Left colon (tissue), 2 donors: ENCODE measurements around the gene LGALS4. TPM values are rescaled to one million over a fixed set of nuclear protein-coding genes. Genes with fewer than 3 reads are reported as not detected.
A peak's percentile ranks its signal among the peaks of the same experiment; 100 is the strongest.

Experiments used
- ATAC-seq: fragments of 200-7000 bp; cut with Tn5 transposase; one replicate; pipeline ENCODE4 v1.9.1; 2020; ENCODE audit warnings: mild to moderate bottlenecking, moderate library complexity
- DNase-seq, 2 donors: peaks; one replicate each; pipeline ENCODE4 v3.0.0-alpha.2; 2020
- intact Hi-C, 2 donors: fragments of 100-400 bp; cut with DNase I in 1 of 2; cut with micrococcal nuclease in 1 of 2; formaldehyde crosslinking; loops; one replicate each; pipeline versions ENCODE4 v1.11.2 to v1.14.0; 2022; cut with DNase I, micrococcal nuclease
- total RNA-seq, 2 donors: library from RNA; stranded (reverse); fragmentation: NEBNext Ultra II Directional; extraction: Animal tissue kit (Norgen Biotek cat#: 25700); gene quantifications; one replicate each; pipeline ENCODE4 v1.2.1, GENCODE V29; 2021
- donor health status: DM: no; HTN: no; CAD: no.
- donor health status: DM: yes; HTN: yes; CAD: no.

Gene LGALS4
- total RNA-seq, 2 donors from 2014 or later, result 7,382 to 8,588 TPM

DNA sequence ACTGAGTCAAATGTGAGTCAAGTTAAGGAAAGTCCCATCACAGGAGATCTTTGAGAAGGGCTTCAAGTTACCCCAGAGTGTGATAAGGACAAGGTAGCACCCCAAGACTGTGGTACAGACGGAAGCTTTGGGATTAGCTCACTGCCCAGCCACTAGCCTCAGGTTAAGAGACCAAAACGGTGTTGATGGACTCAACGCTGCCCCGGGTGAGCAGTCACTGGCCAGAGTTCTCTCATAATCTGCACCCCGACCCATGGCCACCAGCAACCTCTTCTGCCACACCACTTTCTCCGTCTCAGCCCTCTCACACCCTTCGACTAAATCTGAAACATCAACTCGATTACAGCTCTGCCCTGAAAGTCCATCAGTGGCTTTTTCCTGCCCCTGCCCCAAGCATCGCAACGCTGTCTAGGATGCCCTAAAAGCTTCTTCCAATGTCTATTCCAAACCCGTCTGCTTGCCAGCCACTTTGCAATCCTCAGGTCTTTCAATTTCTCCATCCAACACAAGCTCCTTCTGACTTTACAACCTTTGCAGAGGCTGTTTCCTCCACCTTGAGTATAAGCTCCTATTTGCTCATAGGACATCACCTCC is 31.4 kb upstream of the LGALS4 start:
- ATAC-seq (no peak), DNase-seq (no peak)
- intact Hi-C loops, result no loop called here

DNA sequence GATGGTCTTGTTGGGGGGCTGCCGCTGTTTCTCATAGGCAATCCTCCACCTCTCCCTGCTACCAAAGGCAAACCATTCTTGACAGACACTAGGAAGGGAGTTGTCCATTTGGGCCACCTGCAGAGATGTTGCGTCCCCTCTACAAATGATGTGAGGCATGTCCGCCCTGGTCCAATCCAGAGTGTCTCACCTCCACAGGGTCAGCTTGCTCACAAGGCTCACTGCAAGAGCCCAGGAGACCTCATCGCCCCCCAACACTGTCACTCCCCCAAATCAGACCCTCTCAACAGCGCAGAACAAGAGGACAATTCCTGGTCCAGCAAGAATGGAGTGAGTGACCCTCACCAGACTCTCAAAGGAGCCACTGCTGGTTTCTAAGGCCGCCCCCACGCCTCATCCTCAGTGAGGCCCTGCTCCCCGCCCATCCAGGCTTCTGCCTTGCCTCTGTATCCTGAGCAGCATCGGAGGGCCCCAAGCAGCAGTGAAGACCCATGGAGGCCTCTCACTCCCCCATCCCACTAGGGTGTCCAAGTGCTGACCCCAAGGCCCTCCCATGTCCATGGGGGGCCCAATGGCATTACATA is 30.5 kb upstream of the LGALS4 start:
- DNase-seq (no peak), ATAC-seq (no peak)
- intact Hi-C loops, result no loop called here

DNA sequence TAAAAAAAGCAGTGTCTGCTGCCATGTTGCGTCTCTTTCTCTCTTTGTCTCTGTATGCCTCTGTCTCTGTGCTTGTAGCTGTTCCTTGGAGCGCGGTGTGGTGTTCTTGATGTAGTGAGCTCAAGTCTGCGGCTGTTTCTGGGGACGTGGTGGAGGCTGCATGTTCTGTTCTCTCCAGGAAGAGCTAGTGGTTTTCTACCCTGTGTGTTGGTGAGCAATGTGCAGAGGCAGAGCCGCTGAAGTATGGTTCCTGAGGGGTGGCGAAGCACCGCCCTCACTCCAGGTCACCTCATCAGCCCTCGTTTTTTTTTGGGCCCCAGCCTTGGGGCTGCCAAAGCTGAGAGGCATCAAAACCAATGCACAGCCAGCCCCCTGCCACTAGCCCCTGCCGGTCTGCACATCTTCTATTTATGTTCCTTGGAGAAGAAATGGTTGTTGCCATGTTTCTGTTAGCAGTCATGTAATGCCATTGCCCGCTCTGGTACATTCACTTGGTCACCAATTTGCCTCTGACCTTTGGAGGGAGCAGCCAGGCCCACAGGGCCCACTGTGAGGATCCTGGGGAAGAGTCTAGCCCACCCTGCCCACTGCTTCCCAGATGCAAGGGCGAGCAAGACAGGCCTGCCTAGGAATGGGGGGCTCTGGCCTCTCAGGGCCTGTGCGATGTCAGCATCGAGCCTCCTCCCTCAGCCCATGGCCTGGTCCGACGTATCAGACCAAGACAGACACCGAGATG is 29.9 kb upstream of the LGALS4 start:
- no peak for DNase-seq
- peak; percentile 18 for ATAC-seq
- intact Hi-C loops, result no loop called here

DNA sequence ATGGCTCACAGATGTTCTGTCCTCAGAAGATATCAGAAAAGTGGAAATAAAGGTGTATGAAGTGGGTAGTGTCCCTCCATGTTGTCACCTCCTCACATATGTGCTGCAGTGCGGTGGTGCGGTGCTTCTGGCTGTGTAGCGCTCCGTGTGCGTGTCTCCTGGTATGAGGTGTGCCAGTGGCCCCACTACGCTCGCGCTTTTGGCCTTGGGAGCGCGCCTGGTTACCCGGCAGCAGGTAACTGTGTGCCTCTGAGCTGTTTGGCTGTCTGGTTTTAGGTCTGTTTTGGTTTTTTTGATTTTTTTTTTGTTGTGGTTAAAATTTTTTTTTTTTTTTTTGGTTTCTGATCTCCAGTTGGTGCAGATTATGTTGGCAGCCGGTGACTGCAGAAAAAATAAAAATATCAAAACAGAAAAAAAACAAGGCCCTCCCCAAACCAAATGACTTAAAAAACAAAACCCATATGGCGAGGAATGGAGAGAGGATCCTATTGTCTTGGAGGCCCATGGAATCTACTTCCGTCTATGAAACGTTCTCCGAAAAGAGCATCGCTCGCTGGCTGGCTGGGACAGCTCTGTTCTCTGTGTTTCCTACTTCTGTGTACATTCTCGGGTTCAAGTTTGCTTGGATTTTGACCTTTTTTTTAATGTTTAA is 29.2 kb upstream of the LGALS4 start:
- no peak for DNase-seq
- intact Hi-C loops, result no loop called here
- no peak for ATAC-seq

DNA sequence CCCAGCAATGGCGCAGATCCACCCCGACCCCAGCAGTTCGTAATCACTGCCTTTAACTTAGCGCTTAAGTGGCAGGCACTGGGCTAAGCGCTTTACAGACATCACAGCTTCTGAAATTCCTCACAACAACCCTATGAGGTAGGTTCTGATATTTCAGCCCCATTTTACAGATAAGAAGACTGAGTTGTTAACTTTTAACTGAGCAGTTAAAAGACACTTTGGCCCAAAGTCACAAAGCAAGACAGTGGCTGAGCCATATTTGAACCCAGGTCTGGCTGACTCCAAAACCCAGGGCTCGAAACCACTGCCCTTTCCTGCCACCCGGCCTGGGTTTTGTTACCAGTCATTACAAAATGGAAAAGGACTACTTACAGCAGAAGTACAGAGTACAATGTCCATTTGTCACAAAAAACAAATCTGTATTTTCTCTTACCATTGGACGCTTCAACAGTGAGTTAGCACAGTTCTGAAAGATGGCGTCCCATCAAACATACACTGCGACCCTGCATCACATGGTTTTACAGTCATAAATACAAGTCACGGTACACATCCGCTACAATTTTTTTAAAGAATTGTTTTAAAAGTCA is 28.5 kb upstream of the LGALS4 start:
- no peak for ATAC-seq
- intact Hi-C loops, result no loop called here

DNA sequence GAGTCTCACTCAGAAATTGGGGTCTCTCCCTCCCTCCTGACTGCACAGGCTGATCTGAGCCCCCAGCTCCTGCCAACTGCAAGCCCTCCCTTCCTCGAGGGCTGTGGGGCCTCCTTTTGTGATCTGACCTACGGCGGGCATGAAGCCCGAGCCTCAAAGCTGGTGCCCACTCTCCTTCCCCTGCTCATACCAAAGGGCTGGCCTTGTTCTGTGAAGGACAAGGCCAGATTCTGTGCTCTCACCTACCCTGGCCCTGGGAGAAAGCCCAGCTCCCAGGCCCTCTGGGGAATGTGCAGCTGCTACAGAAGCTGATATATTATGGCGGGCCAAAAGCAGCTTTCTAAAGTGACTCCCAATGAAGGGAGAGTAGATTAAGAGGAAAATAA is 27.8 kb upstream of the LGALS4 start:
- DNase-seq (no peak), ATAC-seq (no peak)
- intact Hi-C loops, result no loop called here

More for the DNA sequence above, 28.5 kb upstream of the LGALS4 start:
- no peak for DNase-seq

DNA sequence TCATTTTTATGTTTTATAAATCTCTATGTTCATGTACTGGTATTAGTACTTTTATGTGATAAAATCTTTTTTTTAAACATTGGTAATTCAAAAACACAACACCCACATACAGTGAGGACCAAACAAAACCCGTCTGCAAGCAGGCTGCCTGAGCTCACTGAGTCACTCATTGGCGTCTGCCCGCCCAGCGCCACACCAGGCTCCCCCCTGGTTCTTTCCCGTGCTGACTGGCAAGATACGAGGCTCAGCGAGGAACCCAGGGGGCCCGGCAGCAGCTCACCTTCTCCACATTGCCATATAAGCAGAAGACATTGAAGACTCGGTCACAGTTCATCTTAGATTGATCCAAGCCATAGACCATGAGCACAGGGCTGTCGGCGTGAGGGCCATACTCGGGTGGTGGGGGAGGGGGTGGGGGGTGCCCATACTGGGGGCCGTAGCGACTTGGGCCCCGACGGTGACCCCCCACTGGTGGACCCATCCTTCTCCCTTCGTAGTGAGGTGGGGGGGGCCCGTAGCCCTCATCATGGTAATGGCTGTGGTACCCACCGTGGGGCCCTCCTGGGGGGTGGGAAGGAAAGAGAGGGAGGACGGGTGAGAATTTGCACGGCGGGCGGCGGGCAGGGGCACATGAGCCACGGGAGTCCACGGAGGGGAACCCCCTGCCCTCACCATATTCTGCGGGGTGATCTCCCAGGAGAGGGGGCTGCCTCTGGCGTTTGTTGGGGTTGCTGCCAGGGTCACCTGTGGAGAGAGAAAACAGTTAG is 27.3 kb upstream of the LGALS4 start:
- ATAC-seq (no peak), DNase-seq (no peak)
- intact Hi-C loops, result no loop called here

DNA sequence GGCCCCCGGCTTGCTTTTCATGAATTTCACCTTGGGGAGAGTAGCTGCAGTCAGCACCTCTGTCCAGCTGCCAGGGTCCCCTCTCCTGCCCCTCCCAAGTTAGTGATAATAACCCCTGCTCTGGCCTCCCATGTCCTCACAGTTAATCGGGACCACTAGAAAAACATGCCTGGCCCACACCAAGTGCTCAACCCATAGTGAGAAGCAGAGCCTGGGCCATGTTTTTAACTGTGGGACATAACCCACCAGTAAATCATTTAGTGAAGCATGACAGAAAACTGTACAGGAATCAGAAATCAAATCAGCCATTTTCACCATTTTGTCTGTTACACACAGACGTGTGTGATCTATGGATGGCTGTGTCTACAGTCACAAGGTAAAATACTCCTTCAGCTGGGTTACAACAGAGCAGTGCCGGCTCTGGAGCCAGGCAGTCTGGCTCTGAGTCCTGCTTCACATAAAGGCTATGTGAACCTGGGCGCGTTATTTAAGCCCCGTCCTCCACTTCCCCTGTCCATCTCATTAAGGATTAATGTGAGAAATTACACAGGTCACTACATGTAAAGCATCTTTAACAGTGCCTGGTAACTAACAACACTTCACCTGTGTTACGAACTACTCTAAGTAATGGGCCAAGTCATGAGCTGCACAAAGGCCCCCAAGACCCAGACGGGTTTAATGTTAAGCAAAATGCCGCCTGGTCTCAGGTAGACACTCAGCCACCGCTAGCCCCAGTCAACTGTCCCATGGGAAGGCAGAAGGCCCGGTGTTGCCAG is 26.4 kb upstream of the LGALS4 start:
- ATAC-seq (no peak), DNase-seq (no peak)
- intact Hi-C loops, result no loop called here

DNA sequence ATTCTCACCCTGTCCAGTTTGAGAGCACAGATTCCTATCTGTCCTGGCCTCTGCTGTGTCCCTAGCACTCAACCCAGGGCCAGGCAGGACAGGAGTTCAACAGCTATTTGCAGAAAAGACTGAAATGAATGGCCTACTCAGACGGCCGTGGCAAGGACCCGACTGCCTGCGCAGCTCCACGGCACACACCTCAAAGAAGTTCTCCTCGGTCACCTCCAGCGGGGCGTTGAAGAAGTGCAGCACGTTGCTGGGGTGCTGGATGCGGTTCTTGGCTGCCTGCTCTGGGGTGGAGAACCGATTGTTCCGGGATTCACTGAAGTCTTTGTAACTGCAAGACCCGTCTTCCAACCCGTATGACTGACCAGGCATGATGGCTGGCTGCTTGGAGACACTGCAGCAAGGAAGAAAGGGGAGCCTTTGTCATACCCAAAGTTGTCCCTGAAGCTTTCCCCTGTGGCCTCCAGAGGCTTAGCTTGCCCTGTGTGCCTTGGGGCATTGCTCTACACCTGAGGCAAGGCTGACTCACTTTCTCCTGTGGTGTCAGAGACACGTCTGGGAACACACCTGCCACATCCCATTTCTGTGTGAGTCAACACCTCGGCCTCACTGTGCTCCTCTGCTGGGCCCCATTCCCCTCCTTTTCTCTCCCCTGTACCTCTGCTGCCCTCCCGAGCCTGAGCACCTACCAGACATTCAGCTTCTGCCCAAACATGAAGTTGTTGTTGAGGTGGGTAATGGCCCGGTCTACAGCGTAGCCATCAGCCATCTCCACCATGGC is 25.7 kb upstream of the LGALS4 start:
- ATAC-seq (peak; percentile 14), DNase-seq (no peak)
- intact Hi-C loops, result no loop called here

DNA sequence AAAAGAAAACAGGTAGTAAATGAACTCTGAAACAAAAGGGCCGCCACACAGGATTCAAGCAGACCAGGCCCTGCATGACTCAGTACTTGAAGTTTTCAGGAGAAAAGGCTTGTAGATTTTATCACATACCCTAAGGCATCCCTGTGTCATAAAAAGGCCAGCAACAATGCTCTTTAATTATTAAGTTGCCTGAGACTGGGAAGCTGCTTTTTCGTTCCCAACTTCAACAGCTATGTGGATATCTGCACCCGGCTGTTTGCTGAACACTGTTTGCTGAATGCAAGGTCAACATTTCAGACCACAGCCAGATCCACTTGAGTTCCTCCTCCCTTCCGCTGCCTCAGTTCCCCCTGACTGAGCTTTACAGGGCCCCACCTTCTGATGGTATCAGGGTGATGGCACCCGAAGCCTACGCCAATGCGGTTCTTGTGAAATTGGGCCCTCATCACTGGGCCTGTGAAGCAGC is 24.9 kb upstream of the LGALS4 start:
- ATAC-seq (no peak), DNase-seq (no peak)
- intact Hi-C loops, result no loop called here

DNA sequence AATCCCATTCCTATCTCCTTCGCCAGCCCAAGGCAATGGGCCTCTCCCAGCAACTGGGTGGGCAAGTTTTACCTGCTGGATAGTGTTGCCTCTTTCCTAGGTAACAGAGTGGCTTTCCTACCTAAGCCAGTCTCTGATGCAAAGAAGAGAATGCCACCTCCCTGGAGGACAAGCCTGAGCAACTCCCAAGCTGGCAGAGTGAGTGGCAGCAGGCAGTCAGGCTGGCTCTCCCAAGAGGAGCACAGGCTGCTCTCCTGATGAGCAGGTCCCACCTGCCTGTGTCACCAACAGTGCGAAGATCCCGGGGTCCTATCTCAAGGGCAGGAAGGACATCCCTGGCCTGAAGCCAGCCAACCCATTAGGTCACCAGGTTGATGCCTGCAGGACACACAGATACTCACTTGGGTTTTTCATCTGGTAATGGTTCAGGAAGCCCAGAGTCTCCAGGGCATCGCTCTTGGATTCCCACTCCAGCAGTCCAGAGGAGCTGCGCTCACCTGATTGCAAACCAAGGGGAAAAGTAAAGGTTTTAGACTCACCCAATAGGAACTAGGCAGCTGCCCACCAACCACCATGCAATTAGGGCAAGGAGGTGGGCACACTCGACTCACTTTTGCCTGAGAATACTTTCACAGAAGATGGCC is 24.4 kb upstream of the LGALS4 start:
- intact Hi-C loops, result no loop called here

DNA sequence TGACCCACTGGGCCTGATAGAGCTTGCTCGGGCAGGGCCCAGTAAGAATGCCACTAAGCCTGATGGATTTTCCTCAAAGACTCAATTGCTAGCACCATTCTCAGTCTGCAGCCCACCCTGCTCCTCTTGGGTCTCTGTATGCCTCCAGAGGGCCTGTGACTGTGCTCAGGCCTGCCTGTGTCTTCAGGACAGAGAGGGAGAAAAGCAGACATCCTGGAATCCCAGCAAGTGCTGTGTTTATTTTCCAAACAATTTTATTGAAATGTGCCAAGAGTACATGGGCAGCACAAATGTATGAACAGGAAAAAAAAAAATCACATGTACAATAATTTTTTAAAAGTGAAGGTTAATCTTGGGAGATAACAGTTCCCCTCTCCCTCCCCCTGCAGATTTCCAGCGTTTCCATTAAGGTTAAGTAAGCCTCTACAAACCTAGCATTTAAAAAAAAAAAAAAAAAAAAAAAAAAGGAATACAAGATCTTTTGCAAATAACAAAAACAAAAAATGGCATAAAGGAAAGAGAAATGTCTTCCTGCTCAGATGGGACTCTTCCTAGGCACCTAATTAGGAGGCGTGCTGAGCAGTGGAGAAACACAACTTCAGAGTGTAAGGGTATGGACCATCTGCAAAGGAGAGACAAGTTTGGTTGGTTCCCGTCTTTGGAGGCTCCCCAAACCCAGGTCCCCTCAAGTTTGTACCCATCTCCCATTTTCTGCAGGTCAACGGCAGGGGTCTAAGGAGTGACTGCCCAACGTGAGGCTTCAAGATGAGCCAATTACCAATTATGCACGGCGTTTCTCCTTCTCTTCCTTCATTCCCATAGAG is 23.6 kb upstream of the LGALS4 start:
- intact Hi-C loops, result no loop called here
- ATAC-seq (no peak), DNase-seq (no peak)

More for the DNA sequence above, 24.4 kb upstream of the LGALS4 start:
- DNase-seq (no peak), ATAC-seq (no peak)

DNA sequence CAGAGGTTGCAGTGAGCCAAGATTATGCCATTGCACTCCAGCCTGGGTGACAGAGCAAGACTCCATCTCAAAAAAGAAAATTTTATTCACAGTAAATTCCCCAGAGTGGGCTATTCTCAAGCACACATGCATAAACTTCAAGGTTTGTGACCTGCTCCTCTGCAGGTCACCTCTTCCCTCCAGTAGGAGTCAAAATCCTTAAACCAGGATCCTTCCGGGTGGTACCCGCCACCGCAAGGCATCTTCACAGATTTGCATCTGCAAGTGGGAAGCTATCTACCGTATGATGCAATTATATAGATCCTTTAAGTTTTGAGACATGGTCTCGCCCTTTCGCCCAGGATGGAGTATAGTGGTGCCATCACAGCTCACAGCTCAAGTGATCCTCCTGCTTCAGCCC is 21.8 kb upstream of the LGALS4 start:
- intact Hi-C loops, result no loop called here
- no peak for ATAC-seq
- no peak for DNase-seq

DNA sequence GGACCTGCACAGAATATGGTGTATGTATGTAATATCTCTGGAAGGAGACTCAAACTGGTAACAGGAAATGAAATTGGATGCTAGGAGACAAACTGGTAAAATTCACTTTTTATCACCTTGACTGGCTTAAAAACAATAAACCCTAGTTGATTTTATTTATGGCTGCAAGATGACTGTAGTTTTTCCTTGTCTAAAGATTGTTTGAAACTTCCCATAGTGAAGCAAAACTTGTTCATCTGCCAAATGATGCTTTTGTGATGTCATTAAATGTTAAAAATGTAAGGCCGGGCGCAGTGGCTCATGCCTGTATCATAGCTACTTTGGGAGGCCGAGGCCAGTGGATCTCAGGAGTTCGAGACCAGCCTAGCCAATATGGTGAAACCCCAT is 21.4 kb upstream of the LGALS4 start:
- intact Hi-C loops, result no loop called here

DNA sequence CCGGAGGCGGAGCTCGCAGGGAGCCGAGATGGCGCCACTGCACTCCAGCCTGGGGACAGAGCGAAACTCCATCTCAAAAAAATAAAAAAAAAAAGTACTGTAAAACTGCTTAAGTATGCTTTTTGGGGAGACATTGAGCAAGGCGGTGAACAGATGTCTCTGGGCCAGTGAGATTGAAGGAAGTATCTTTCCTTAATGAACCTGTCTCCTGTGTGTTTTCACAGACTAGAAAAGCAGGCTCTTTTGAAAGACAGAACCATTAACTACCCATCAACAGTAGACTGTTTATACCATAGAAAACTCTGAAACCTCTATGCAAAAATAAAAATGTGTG is 20.3 kb upstream of the LGALS4 start:
- DNase-seq, result no peak
- intact Hi-C loops, result no loop called here
- no peak for ATAC-seq

More for the DNA sequence above, 21.4 kb upstream of the LGALS4 start:
- DNase-seq (no peak), ATAC-seq (no peak)

DNA sequence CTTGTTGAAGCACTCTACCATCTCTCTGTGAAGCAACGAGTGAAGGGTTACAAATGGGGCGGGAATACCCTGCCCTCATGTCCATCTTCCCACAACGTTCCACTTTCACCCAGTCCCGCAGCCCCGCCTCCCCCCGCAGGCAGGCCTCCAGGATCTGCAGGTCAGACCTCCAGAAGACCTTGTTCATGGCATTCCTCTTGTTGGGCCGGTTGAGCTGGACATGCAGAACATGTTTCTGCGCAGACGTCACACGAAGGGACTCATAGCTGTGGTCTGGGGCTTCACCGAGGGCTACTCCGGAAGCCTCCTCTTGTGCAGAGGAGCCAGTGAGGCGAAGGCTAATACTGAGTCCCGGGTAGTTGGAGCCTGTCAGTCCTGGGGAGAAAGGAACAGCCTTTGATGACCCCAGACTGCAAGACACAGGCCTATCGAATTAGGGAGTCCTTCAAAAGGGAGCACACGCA is 18.4 kb upstream of the LGALS4 start:
- ATAC-seq (peak; percentile 61), DNase-seq (peak; percentile 82 to 84)
- intact Hi-C loops, result no loop called here
